Kidney glomerular epithelial cell (primary cell): ENCODE results near the gene OTOP3.
"Not testable (repeated sequence)": the region's sequence is repeated elsewhere in the genome, so short reads cannot be mapped to it uniquely, and the experiment has no call there.

Source experiments
- DNase-seq: peaks from one replicate; lab custom pipeline; 2025; lab: John Stamatoyannopoulos, UW

Gene OTOP3

GRCh38 chr17:74961657-74962350 is 26.1 kb downstream of the OTOP3 start:
- DNase-seq, result peak; percentile 68

GRCh38 chr17:74962622-74963394 is 27.1 kb downstream of the OTOP3 start:
- DNase-seq, result no peak

GRCh38 chr17:74963656-74964055 is 28.0 kb downstream of the OTOP3 start:
- DNase-seq, result no peak

DNA sequence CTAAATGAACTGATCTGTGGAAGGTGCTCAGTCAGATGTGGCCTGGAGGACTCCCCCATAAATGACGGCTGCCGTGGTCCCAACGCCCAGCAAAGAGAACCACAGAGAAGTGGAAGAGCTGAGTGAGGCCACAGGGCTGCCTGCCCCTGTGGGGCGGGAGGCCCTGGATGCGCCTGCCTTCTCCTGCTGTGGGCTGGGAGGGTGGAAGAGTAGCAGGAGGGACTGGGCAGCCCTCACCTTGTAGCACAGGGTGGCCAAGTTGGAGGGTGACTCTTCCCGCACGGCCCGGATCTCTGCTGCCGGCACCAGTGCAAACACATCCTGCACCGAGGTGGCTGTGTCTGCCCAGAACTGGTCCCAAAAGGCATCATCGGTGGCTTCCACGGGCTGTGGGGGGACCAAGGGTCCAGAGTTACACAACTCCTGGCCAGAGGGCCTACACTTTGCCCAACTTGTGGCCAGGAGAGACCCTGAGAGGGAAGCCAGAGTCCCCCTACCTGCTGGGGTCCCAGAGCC is 28.6 kb downstream of the OTOP3 start:
- no peak for DNase-seq

DNA sequence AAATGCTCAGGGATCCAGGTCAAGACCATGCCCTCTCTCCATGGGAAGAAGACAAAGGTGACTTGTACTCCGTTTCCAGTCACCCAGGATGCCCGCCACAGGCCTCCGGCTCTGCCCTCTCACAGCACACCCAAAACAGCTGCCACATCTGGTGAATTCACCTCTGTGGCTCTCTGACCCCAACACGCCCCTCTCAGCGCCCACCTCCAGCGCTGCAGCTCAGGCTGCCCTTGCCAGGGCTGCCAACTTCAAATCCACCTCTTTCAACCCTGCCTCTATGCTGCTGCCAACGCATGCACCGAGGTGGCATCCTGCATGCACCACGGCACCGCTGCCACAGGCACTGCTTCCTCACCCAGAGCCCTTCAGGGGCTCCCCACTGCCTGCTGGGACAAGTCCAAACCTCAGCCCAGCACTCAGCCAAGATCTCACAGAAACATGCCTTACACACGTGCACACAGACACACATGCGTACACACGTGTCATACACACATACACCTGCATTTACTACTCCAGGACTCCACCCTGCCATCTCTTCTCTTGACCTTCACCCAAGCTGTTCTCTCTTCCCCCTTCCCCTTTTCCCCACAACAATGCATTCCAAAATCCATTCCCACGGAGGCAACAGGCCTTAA is 29.4 kb downstream of the OTOP3 start:
- no peak for DNase-seq

GRCh38 chr17:74968361-74968780 is 32.7 kb downstream of the OTOP3 start:
- DNase-seq, result no peak

DNA sequence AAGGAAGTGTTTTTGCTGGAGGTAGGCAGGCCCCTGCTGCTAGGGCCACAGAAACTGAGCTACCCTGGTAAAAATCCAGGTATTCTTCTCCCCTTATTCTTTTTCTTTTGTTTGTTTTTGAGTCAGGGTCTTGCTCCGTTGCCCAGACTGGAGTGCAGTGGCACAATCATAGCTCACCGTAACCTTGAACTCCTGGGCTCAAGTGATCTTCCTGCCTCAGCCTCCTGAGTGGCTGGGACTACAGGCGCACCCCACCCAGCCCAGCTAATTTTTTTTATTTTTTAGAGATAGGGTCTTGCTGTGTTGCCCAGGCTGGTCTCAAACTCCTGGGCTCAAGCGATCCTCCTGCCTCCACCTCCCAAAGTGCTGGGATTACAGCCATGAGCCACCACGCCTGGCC is 33.8 kb downstream of the OTOP3 start:
- not testable (repeated sequence) for DNase-seq

DNA sequence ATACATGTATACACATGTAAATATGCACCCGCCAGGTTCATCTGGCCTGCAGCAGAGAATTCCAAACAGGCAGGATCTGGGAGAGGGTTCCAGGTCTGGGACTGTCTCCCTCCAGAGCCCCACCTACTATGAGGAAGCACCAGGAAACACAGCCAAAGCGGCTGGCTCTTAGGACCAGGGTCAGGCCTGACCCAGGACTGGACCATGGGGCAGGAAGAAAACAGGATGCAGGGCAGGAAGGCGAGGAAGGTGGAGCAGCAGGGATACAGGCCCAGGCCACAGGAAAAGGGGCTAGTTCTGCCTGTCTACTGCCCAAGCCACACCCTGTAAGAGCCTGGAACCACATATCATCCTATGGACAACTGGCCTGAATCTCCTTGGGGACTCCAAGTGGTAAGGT is 34.7 kb downstream of the OTOP3 start:
- DNase-seq, result no peak

DNA sequence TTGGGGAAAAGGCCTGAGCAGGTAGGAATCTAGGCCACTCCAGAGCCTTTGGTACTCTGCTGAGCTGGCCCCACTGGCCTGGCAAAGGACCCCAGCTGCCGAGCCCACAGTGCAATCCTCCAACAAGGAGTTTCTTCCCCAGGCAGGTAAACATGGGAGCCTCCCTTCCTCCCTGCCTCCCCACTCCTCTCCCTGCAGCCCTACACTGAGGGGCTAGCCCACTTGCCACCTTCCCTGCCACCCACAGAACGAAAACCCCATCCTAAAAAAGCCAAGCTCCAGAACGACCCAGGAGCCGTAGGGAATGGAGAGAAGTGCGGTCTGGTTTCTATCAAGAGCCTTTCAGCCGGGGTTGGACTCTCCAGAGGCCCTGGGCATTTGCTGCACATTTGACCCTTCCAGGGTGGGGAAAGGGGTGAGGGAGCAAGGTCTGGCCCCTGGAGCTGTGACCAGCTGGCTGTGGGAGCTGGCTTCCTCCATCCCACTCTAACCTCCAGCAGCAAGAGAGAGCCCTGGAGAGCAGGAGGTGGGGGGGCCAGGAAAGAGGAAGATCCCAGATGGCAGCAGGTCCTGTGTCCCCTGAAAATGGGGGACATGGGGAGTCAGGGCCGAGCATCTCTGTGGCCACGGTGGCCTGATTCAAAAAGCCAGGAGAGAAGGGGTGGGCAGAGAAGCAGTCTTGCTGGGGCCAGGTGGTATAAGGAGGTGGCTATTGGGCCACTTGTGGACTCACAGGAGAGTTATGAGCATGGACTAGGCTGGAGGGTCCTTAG is 35.6 kb downstream of the OTOP3 start:
- DNase-seq, result no peak

DNA sequence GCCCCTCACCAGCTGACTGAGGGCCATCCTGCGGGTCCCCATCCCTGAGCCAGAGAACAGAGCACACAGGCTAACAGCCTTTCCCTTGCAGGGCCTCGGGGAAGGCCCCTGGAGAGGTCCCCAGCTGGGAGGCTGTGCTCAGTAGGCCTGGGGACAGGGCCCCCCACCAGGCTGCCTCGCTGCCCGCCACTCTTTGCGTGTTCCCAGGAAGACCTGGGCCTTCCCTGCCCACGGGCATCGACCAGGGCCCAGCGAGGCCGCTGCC is 36.1 kb downstream of the OTOP3 start:
- no peak for DNase-seq

GRCh38 chr17:74972107-74972972 is 36.6 kb downstream of the OTOP3 start, which contains the start of gene HID1:
TSS of gene HID1 (minus strand) at chr17:74972759. CDS start at chr17:74972656, 103 bp downstream.
- DNase-seq, result no peak

DNA sequence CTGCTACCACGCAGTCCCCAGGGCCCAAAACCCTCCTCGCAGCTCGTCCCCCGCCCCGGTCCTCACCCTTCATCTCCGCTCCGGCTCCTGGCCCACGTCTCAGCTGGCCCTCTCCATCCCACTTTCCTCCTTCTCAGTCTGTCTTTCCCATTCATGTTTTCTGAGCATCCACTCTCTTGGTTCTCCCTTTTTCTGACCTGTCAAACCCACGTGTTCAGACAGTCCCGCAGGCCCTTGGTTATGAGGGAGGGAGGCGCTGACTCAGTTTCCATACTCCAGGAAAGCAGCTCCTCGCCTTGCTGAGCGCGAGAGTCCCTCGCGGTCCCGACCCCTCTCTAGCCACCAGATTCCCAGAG is 37.3 kb downstream of the OTOP3 start:
- no peak for DNase-seq

DNA sequence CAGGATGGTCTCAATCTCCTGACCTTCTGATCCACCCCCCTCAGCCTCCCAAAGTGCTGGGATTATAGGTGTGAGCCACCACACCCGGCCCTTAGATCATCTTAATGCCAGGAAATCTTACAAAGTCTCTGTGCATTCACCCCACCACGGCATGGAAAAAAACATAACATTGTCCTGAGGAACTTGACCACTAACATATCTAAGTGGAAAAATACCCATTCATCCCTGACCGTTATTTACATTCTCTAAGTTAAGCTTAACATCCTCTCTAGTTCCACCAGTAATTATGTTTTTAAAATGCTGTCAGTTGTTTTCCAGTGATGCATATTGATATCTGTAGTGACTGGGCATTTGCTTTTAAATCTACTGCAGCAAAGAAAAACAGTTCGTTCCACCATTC is 40.2 kb downstream of the OTOP3 start:
- DNase-seq, result no peak

- DNase-seq, result no peak
Observed at GRCh38 chr17:74977802-74978201, 42.1 kb downstream of the OTOP3 start.

DNA sequence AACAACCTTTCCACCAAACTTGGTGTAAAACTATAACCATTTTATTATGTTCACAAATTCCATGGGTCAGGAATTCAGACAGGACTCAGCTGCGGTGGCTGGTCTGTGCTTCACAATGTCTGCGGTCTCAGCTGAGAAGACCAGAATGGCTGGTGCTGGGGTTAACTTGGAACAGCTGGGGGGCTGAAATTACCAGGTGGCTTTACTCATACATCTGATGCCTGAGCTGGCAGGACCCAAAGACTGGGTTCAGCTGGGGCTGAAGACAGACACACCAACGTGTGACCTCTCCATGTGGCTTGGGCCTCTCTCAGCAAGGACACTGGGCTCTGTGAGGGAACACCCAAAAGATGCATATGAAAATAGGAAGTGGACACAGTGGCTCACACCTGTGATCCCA is 42.5 kb downstream of the OTOP3 start:
- DNase-seq, result no peak

GRCh38 chr17:74979408-74980146 is 43.9 kb downstream of the OTOP3 start:
- DNase-seq, result no peak

DNA sequence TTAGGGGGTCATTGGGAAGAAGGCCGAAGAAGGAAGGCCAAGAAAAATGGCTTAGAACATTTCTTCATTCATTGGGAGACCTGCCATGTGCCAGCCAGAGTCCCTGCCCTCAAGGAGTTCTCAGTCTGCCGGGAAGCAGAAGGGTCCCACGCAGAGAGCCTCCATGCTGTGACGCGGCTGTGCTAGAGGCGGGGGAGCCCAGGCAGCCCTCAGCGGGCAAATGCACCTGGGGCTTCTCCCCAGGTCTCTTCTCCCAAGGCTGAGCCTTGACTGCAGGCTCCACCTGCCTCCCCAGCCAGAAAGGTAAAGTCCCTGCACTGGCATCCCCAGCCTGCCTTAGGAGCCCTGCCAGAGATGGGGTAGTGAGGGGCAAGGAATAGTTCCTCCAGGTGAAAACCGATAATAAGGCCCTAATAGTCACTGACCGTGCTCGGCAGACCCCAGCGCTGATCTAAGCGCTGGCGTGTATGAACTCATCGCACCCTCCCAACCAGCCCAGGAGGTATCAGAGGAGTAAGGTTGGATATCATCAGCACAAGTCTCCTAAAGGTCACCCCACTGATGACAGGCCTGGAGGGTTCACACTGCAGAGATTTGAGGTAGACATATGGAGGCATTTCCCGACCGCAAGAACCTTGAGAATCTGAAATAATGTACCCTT is 45.8 kb downstream of the OTOP3 start:
- no peak for DNase-seq

- peak; percentile 54 for DNase-seq
Observed at GRCh38 chr17:74981979-74982662, 46.4 kb downstream of the OTOP3 start.

DNA sequence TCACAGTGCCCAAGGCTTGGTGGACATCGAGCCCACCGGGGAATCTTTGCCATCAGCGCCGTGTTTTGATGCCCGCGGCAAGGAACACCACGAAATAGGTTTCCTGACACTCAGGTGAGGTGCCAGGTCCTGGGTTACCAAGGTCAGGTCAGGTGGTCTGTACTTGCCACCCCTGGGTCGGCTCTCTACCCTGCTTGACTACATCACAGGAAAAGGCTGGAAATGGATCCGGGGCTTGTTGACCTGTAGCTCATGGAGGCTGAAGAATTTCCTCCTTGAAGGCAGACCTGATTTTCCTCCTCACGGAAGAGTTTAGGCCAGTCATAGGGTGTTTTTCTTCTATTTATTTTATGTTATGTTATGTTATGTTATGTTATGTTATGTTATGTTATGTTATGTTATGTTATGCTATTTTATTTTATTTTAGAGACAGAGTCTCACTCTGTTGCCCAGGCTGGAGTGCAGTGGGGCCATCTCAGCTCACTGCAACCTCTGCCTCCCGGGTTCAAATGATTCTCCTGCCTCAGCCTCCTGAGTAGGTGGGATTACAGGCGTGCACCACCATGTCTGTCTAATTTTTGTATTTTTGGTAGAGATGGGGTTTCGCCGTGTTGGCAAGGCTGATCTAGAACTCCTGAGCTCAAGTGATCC is 47.1 kb downstream of the OTOP3 start:
- DNase-seq, result not testable (repeated sequence)
